Measurements from ENCODE around the gene DENND10. TPM values are rescaled to one million over a fixed set of nuclear protein-coding genes. Genes with fewer than 3 reads are reported as not detected.
"Not testable (repeated sequence)": the region's sequence is repeated elsewhere in the genome, so short reads cannot be mapped to it uniquely, and the experiment has no call there.

DENND10 gene
- total RNA-seq, 1 donor from 2014 or later, result 42.2 TPM

DNA sequence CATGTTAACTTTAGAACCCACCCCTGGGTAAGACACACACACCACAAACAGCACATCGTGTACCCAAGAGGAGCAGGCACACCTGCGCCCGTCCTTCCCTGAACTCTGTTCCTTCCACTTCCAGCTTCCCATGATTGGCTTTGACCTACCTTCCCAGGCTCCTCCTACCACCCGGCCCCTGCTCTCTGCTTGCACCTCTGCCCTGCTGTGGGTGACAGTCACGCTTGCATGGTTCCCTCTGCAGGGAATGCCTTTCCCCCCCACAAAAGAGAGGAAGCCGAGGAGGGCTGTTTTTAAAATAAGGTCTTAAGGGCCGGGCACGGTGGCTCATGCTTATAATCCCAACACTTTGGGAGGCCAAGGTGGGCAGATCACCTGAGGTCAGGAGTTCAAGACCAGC is 45.2 kb downstream of the DENND10 start:
- DNase-seq (ENCODE audit: extremely low spot score in 2 of 2), result no peak
- H3K4me3 ChIP-seq, result no peak overlapping the region
- TF ChIP-seq POLR2AphosphoS5 (IDR thresholded peaks at IDR 0.05; ENCODE audit: insufficient read depth in 1 of 2, low read depth in 1 of 2), result no peak
- TF ChIP-seq POLR2A (IDR thresholded peaks at IDR 0.05), result no peak
- TF ChIP-seq, protein P1, sequence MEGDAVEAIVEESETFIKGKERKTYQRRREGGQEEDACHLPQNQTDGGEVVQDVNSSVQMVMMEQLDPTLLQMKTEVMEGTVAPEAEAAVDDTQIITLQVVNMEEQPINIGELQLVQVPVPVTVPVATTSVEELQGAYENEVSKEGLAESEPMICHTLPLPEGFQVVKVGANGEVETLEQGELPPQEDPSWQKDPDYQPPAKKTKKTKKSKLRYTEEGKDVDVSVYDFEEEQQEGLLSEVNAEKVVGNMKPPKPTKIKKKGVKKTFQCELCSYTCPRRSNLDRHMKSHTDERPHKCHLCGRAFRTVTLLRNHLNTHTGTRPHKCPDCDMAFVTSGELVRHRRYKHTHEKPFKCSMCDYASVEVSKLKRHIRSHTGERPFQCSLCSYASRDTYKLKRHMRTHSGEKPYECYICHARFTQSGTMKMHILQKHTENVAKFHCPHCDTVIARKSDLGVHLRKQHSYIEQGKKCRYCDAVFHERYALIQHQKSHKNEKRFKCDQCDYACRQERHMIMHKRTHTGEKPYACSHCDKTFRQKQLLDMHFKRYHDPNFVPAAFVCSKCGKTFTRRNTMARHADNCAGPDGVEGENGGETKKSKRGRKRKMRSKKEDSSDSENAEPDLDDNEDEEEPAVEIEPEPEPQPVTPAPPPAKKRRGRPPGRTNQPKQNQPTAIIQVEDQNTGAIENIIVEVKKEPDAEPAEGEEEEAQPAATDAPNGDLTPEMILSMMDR (IDR thresholded peaks at IDR 0.05), result no peak
- no peaks in the 10 kb centered on the region for H3K27me3 ChIP-seq
- intact Hi-C loops (cut with DNase I), result no loop called here
- no peaks in the 10 kb centered on the region for H3K9me3 ChIP-seq
- H3K4me1 ChIP-seq, result no peaks in the 10 kb centered on the region
- peaks cover 0 to 56% of the 10 kb centered on the region in 2 donors for H3K36me3 ChIP-seq
- no peak overlapping the region for H3K27ac ChIP-seq

DNA sequence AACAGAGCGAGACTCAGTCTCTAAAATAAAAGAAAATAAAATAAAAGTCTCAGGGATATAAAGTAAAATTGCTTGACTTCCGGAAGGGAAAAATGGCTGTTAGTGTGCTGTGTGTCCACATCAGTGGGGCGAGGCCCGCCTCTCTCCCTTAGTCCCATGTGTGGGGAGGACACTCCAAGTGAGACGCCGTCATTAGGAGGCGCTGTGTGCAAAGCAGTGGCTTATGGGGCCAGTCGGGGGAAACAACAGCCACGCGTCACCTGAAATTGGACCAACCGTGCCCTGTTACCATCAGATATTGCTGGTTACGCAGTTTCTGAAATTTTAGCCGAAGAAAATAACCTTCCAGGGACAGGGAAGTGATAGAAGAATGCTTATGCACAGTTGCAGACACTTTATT is 45.8 kb downstream of the DENND10 start:
- no peaks in the 10 kb centered on the region for H3K9me3 ChIP-seq
- H3K4me1 ChIP-seq, result no peaks in the 10 kb centered on the region
- intact Hi-C loops (cut with DNase I), result no loop called here
- peaks cover 0 to 61% of the 10 kb centered on the region in 2 donors for H3K36me3 ChIP-seq
- H3K4me3 ChIP-seq, result no peak overlapping the region
- H3K27ac ChIP-seq, result no peak overlapping the region
- TF ChIP-seq, protein P1 (IDR thresholded peaks at IDR 0.05), result no peak
- no peak for TF ChIP-seq POLR2AphosphoS5 (IDR thresholded peaks at IDR 0.05; ENCODE audit: insufficient read depth in 1 of 2, low read depth in 1 of 2)
- TF ChIP-seq POLR2A (IDR thresholded peaks at IDR 0.05), result no peak
- no peaks in the 10 kb centered on the region for H3K27me3 ChIP-seq
- DNase-seq (ENCODE audit: extremely low spot score in 2 of 2), result no peak

DNA sequence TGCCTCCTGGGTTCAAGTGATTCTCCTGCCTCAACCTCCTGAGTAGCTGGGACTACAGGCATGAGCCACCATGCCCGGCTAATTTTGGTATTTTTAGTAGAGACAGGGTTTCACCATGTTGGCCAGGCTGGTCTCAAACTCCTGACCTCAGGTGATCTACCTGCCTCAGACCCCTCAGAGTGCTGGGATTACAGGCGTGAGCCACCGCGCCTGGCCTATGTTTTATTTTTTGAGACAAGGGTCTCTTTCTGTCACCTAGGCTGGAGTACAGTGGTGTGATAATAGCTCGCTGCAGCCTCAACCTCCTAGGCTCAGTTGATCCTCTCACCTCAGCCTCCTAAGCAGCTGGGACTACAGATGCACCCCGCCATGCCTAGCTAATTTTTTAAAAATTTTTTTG is 47.7 kb downstream of the DENND10 start:
- H3K27me3 ChIP-seq; intact Hi-C loops (cut with DNase I); H3K4me1 ChIP-seq; H3K27ac ChIP-seq; DNase-seq (ENCODE audit: extremely low spot score in 2 of 2); H3K9me3 ChIP-seq; H3K4me3 ChIP-seq: not testable (repeated sequence)
- peaks cover 0 to 68% of the 10 kb centered on the region in 2 donors for H3K36me3 ChIP-seq

DNA sequence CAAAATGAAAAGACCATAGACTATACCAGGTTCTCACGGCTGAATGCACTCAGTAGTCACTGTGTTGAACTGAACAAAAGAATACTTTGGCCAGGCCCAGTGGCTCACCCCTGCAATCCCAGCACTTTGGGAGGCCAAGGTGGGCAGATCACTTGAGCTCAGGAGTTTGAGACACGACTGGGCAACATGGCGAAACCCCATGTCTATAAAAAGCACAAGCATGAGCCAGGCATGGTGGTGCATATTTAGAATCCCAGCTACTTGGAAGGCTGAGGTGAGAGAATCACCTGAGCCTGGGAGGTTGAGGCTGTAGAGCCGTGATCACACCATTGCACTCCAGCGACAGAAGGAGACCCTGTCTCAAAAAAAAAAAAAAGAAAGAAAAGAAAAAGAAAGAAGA is 49.1 kb downstream of the DENND10 start:
- TF ChIP-seq POLR2A (IDR thresholded peaks at IDR 0.05), result no peak
- TF ChIP-seq POLR2AphosphoS5 (IDR thresholded peaks at IDR 0.05; ENCODE audit: insufficient read depth in 1 of 2, low read depth in 1 of 2), result no peak
- TF ChIP-seq, protein P1 (IDR thresholded peaks at IDR 0.05), result no peak
- Histone ChIP-seq H3K4me3 (no peak overlapping the region), H3K36me3 (peaks cover 0 to 69% of the 10 kb centered on the region in 2 donors), H3K27me3 (no peaks in the 10 kb centered on the region), H3K27ac (no peak overlapping the region), H3K4me1 (no peaks in the 10 kb centered on the region), H3K9me3 (no peaks in the 10 kb centered on the region)
- DNase-seq (ENCODE audit: extremely low spot score in 2 of 2), result no peak
- intact Hi-C loops (cut with DNase I), result no loop called here

DNA sequence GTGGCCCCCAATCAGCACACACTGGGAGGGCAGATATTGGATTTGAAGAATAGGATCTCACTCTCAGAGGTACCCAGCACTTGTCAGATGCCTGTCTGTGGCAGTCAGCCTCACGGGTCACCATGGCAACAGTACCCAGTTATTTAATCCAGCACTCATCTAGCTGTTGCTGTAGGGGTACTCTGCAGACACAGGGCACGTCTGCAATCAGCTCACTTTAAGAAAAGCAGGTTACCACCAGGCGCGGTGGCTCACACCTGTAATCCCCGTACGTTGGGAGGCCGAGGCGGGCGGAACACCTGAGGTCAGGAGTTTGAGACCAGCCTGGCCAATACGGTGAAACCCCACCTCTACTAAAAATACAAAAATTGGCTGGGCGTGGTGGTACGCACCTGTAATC is 49.7 kb downstream of the DENND10 start:
- H3K9me3 ChIP-seq, result no peaks in the 10 kb centered on the region
- no peak overlapping the region for H3K27ac ChIP-seq
- H3K4me1 ChIP-seq, result no peaks in the 10 kb centered on the region
- intact Hi-C loops (cut with DNase I), result no loop called here
- no peaks in the 10 kb centered on the region for H3K27me3 ChIP-seq
- no peak overlapping the region for H3K4me3 ChIP-seq
- no peak for DNase-seq (ENCODE audit: extremely low spot score in 2 of 2)
- peaks cover 0 to 71% of the 10 kb centered on the region in 2 donors for H3K36me3 ChIP-seq
- TF ChIP-seq POLR2AphosphoS5 (IDR thresholded peaks at IDR 0.05; ENCODE audit: insufficient read depth in 1 of 2, low read depth in 1 of 2), result no peak
- TF ChIP-seq, protein P1 (IDR thresholded peaks at IDR 0.05), result no peak
- TF ChIP-seq POLR2A (IDR thresholded peaks at IDR 0.05), result no peak

DNA sequence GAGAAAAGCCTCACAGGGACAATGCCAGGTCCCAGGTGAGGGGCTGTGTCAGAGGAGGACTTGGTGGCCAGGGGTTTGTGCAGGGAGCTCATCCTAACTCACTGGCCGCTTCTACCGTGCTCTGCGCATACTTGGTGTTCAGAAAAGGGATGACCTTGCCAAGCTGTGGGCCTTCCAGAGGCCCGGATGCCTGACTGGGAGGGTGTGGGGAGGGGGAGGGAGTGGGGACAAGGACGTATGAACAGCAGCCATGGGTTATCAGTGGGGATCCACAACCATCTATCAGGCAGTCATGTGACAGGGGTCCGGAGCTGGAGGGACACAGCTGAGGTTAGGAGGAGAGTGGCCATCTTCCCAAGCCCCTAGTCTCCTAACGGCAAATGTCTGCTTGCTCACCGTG is 55.4 kb downstream of the DENND10 start:
- TF ChIP-seq POLR2AphosphoS5 (IDR thresholded peaks at IDR 0.05; ENCODE audit: insufficient read depth in 1 of 2, low read depth in 1 of 2), result no peak
- no peak for TF ChIP-seq POLR2A (IDR thresholded peaks at IDR 0.05)
- TF ChIP-seq, protein P1 (IDR thresholded peaks at IDR 0.05), result no peak
- H3K27ac ChIP-seq, result no peak overlapping the region
- no peak overlapping the region for H3K4me3 ChIP-seq
- no peaks in the 10 kb centered on the region for H3K9me3 ChIP-seq
- H3K36me3 ChIP-seq, result peaks cover 0 to 46% of the 10 kb centered on the region in 2 donors
- no peaks in the 10 kb centered on the region for H3K27me3 ChIP-seq
- no peak for DNase-seq (ENCODE audit: extremely low spot score in 2 of 2)
- H3K4me1 ChIP-seq, result peaks cover 2% of the 10 kb centered on the region
- intact Hi-C loops (cut with DNase I), result no loop called here
